ENCODE data around the gene BANF2. TPM values are rescaled to one million over a fixed set of nuclear protein-coding genes. Genes with fewer than 3 reads are reported as not detected.

BANF2 gene
- total RNA-seq, 4 donors from 2014 or later: not detected

DNA sequence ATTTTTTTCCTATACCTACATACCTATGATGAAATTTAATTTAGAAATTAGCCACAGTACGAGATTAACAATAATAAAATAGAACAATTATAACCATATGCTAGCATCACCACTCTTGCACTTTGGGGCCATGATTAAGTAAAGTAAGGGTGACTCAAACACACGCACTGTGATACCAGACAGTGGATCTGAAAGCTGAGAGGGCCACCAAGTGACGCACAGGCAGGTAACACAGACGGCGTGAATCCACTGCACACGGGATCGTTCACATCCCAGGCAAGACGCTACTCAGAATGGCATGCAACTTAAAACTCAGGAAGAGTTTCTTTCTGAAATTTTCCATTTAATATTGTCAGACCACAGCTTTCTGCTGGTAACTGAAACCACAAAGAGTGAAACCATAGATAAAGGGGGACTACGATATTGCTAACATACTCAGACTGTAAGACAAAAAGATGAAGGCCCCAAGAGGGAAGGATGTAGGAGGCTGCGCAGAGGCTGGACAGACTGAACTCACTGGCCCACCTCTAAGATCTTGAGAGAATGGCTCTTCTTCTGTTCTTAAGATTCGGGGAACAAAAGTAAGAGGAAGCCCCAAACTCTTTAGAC is 35.6 kb upstream of the BANF2 start:
- no peak for TF ChIP-seq EP300 (IDR thresholded peaks at IDR 0.05)
- no peak for TF ChIP-seq POLR2A (IDR thresholded peaks at IDR 0.05)
- no peak for TF ChIP-seq POLR2AphosphoS5 (IDR thresholded peaks at IDR 0.05)
- TF ChIP-seq, protein P1, sequence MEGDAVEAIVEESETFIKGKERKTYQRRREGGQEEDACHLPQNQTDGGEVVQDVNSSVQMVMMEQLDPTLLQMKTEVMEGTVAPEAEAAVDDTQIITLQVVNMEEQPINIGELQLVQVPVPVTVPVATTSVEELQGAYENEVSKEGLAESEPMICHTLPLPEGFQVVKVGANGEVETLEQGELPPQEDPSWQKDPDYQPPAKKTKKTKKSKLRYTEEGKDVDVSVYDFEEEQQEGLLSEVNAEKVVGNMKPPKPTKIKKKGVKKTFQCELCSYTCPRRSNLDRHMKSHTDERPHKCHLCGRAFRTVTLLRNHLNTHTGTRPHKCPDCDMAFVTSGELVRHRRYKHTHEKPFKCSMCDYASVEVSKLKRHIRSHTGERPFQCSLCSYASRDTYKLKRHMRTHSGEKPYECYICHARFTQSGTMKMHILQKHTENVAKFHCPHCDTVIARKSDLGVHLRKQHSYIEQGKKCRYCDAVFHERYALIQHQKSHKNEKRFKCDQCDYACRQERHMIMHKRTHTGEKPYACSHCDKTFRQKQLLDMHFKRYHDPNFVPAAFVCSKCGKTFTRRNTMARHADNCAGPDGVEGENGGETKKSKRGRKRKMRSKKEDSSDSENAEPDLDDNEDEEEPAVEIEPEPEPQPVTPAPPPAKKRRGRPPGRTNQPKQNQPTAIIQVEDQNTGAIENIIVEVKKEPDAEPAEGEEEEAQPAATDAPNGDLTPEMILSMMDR (IDR thresholded peaks at IDR 0.05): no peak
- no peak for DNase-seq (ENCODE audit: low spot score in 2 of 2)
- Histone ChIP-seq H3K36me3 (peaks cover 5% of the 10 kb centered on the region), H3K4me3 (no peak overlapping the region), H3K27ac (no peak overlapping the region), H3K27me3 (no peaks in the 10 kb centered on the region), H3K4me1 (peaks cover 38% of the 10 kb centered on the region), H3K9me3 (no peaks in the 10 kb centered on the region)
- 78% methylated on average over 11 of the region's 11 CpGs for WGBS

DNA sequence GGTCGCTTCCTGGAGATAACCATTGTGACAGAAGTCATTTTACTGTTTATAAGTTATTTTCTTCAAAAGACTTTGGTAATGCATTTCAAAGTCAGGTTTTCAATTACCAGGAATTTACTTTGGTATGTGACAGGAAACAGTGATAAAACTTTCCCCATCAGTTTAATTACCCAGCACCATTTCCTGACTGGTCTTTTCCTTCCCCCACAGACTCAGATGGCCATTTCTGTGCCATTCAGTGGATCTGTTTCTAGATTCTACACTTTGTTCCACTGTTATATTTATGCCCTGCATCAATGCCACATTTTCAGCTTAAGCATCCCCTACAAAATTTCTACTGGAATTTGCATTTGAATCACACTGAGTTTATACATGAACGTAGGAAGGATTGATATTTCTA is 34.0 kb upstream of the BANF2 start:
- Histone ChIP-seq H3K4me1 (peaks cover 35% of the 10 kb centered on the region), H3K4me3 (no peak overlapping the region), H3K36me3 (no peaks in the 10 kb centered on the region), H3K27ac (no peak overlapping the region), H3K27me3 (no peaks in the 10 kb centered on the region), H3K9me3 (no peaks in the 10 kb centered on the region)
- WGBS: 79% methylated on average over 2 of the region's 2 CpGs
- TF ChIP-seq, protein P1 (IDR thresholded peaks at IDR 0.05): no peak
- TF ChIP-seq EP300 (IDR thresholded peaks at IDR 0.05) (no peak), POLR2A (IDR thresholded peaks at IDR 0.05) (no peak), POLR2AphosphoS5 (IDR thresholded peaks at IDR 0.05) (no peak)
- no peak for DNase-seq (ENCODE audit: low spot score in 2 of 2)

GRCh38 chr20:17666481-17666880 is 33.3 kb upstream of the BANF2 start:
- 48% methylated on average over 2 of the region's 2 CpGs for whole genome bisulfite sequencing
- H3K27ac ChIP-seq: no peak overlapping the region
- no peaks in the 10 kb centered on the region for H3K9me3 ChIP-seq
- no peaks in the 10 kb centered on the region for H3K36me3 ChIP-seq
- TF ChIP-seq EP300 (IDR thresholded peaks at IDR 0.05) (no peak), POLR2AphosphoS5 (IDR thresholded peaks at IDR 0.05) (no peak), POLR2A (IDR thresholded peaks at IDR 0.05) (no peak)
- TF ChIP-seq, protein P1 (IDR thresholded peaks at IDR 0.05): no peak
- H3K27me3 ChIP-seq: no peaks in the 10 kb centered on the region
- peaks cover 29% of the 10 kb centered on the region for H3K4me1 ChIP-seq
- no peak for DNase-seq (ENCODE audit: low spot score in 2 of 2)
- no peak overlapping the region for H3K4me3 ChIP-seq

GRCh38 chr20:17667445-17667844 is 32.3 kb upstream of the BANF2 start:
- Histone ChIP-seq H3K4me3 (no peak overlapping the region), H3K9me3 (no peaks in the 10 kb centered on the region), H3K4me1 (peaks cover 21% of the 10 kb centered on the region), H3K27me3 (no peaks in the 10 kb centered on the region), H3K27ac (no peak overlapping the region), H3K36me3 (no peaks in the 10 kb centered on the region)
- no peak for DNase-seq (ENCODE audit: low spot score in 2 of 2)
- no peak for TF ChIP-seq POLR2AphosphoS5 (IDR thresholded peaks at IDR 0.05)
- TF ChIP-seq POLR2A (IDR thresholded peaks at IDR 0.05): no peak
- TF ChIP-seq EP300 (IDR thresholded peaks at IDR 0.05): no peak
- TF ChIP-seq, protein P1 (IDR thresholded peaks at IDR 0.05): no peak
- 87% methylated on average over 3 of the region's 3 CpGs for whole genome bisulfite sequencing

GRCh38 chr20:17668432-17668831 is 31.3 kb upstream of the BANF2 start:
- Histone ChIP-seq H3K4me3 (no peak overlapping the region), H3K27me3 (no peaks in the 10 kb centered on the region), H3K4me1 (peaks cover 18% of the 10 kb centered on the region), H3K27ac (no peak overlapping the region), H3K9me3 (no peaks in the 10 kb centered on the region), H3K36me3 (no peaks in the 10 kb centered on the region)
- 97% methylated on average over 2 of the region's 3 CpGs for WGBS
- TF ChIP-seq, protein P1 (IDR thresholded peaks at IDR 0.05): no peak
- TF ChIP-seq POLR2AphosphoS5 (IDR thresholded peaks at IDR 0.05) (no peak), POLR2A (IDR thresholded peaks at IDR 0.05) (no peak), EP300 (IDR thresholded peaks at IDR 0.05) (no peak)
- DNase-seq (ENCODE audit: low spot score in 2 of 2): no peak

Measured in suprapubic skin (tissue), 4 donors.